HPDE6-E6E7 (cell line): ENCODE measurements around the gene DNAJC5.
"Not testable (repeated sequence)": the region's sequence is repeated elsewhere in the genome, so short reads cannot be mapped to it uniquely, and the experiment has no call there.

ENCODE experiments used
- DNase-seq: peaks from one replicate; pipeline ENCODE4 v3.0.0; 2011; ENCODE audit warnings: missing footprints; ENCODE audit errors: extremely low spot score

Gene DNAJC5

DNA sequence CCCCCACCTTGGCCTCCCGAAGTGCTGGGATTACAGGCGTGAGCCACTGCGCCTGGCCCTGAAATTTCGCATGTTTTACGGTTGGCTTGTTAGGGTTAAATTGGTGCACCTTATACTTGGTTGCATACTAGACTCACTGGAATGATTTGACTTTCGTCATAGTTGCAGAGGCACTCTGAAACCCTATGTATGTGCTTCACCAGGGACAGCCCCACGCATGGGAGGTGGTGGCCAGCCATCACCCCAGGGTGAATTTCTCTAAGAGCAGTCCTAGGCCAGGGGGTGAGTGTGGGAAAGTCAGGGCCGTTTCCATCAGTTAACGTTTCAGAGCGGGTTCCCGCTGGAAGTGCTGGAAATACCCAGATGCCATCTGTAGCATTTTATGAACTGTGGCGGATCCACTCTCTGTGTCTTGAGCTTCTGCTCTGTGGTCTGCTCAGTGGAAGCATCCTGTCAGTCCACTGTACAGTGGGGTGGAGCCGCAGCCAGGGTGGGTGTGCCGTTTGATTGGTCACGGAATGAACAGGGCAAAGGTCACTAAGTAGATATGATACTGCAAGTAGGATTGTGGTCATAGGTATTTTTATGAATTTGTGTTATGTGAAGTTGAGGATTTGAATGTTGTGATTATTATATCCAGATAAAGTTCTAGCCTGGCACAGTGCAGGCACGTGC lies 13.2 kb downstream of the DNAJC5 start:
- DNase-seq: no peak

DNA sequence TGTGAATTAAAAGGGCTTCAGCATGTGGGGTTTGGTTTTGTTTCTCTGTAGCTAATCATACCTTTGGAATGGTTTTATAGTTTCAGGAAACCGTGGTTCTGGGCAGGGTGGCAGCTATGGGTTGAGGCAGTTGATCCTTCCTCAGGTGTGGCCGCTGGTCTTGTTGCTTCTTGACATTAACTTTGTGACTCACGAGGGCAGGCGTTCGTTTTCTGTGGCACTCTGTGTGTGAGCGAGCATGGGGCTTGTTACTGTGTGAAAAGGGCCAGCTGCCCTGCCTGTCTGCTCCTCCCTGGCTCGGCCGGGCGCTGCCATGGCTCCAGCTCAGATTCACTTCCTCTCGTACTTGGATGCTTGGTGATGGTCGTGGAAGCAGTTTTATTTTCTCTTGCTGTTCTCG lies 16.2 kb downstream of the DNAJC5 start:
- peak; percentile 100 for DNase-seq

DNA sequence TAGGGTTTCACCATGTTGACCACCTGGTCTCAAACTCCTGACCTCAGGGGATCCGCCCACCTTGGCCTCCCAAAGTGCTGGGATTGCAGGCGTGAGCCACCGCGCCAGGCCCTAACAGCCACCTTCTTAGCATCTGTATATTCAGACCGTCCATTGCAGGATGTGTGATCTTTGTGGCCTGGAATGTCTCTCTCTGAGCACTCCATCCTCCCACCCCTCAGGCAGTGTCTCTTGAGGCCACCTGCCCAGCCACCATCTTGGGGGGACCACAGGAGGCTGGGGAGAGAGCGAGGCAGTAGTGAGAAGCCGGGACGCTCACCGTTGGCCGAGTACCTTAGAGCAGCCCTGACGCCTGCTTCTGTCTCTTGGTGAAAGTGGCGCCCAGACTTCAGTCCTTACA lies 18.8 kb downstream of the DNAJC5 start:
- no peak for DNase-seq

DNA sequence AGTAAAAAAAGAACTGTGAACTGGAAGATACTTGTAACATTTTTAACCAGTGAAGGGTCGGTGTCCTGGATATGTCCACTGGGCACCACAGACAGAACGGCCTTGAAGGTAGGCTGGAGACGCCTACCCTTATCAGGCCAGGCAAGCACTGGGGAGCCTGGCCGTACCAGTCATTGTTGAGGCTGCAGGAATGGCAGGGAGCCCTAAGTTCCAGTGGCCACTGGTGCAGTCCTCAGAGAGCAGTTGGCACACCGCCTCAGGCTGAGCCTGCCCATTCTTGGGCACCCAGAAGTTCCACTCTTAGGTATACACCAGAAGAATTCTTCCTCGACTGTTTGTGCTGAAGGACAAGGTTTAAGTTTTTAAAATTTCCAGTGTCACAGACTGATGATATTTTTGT lies 20.5 kb downstream of the DNAJC5 start:
- no peak for DNase-seq

DNA sequence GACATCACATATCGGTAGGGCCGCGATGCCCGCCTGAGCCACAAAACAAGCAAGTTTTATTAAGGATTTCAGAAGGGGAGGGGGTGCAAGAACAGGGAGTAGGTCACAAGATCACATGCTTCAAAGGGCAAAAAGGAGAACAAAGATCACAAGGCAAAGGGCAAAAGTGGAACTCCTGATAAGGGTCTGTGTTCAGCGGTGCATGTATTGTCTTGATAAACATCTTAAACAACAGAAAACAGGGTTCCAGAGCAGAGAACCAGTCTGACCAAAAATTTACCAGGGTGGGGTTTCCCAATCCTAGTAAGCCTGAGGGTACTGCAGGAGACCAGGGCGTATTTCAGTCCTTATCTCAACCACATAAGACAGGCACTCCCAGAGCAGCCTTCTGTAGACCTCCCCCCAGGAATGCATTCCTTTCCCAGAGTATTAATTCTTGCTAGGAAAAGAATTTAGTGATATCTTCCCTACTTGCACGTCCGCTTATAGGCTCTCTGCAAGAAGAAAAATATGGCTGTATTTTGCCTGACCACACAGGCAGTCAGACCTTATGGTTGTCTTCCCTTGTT lies 21.5 kb downstream of the DNAJC5 start:
- DNase-seq: not testable (repeated sequence)

DNA sequence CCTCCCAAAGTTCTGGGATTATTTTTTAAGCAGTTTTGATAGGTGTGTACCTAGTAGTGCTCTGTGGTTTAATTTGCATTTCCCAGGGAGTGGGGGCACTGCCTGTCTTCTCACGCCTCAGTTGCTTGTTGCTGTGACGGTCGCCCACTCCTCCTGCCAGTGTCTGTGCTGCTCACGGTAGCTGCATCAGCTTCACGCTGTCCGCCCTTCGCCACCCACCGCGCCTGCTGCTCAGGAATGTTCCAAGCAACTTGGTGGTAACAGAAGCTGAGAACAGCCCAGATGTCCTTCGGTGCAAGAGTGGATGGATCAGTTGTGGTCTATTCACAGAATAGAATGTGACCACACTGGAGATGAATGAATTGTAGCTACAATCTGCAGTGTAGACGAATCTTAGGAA lies 22.9 kb downstream of the DNAJC5 start:
- DNase-seq: no peak

DNA sequence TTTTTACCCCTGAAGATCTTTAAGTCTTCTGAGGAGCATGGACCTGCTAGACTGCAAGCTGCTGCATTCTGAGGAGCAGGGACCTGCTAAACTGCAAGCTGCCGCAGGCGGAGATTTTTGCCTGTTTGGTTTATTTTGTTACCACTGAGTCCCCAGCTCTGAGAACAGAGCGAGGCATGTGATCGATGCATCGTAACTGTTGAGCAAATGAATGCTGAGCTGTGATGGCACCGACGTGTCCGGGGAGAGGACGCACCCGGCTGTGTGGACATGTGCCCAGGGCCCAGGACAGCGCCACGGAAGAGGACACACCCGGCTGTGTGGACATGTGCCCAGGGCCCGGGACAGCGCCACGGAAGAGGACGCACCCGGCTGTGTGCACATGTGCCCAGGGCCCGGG lies 24.2 kb downstream of the DNAJC5 start:
- no peak for DNase-seq

DNA sequence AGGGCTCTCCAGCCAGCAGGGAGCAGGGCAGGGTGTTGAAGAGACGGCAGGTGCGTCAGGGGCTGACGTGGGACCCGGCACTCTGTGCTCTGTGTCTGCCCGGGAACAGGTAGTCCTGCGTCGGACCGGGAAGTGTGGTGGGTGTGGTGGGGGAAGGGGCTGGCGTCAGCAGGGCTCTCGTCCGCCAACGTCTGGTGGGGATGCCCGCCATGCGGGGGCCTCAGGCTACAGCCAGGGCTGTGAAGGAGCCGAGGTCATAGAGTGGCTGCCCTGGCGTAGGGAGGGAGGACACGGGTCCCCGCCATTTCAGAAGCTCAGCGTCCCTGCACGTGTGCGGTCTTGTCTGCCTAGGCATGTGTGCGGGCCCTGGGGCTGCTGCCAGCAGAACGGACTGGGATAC lies 25.3 kb downstream of the DNAJC5 start:
- no peak for DNase-seq

DNA sequence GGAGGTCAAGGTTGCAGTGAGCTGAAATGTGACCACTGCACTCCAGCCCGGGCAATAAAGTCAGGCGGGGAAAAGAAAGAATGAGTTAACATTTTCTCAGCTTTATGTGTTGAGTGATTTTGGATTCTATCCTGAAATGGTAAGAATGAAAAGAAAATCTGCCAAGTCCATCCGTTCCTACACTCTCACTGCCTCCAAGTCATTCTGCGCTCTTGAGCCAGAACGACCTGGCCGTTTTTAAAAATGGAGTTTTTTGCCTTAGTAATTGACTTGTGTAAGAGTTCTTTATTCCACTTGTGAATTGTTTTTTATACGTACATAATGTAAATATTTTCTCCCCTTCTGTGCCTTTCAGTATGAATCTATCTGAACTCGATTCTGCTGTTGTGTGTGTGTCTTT lies 28.7 kb downstream of the DNAJC5 start:
- DNase-seq: no peak

DNA sequence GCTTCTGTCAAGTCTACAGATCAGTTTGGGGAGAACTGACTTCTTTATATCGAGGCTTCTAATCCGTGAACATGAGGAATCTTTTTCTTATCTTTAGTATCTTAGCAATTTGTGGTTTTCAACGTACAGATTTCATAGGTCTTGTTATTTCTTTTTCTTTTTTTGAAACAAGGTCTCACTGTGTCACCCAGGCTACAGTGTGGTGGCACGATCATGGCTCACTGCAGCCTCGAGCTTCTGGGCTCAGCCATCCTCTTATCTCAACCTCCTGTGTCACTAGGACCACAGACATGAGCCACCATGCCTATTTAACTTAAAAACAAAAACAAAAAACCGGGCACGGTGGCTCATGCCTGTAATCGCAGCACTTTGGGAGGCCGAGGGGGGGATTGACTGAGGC lies 29.3 kb downstream of the DNAJC5 start:
- DNase-seq: no peak

DNA sequence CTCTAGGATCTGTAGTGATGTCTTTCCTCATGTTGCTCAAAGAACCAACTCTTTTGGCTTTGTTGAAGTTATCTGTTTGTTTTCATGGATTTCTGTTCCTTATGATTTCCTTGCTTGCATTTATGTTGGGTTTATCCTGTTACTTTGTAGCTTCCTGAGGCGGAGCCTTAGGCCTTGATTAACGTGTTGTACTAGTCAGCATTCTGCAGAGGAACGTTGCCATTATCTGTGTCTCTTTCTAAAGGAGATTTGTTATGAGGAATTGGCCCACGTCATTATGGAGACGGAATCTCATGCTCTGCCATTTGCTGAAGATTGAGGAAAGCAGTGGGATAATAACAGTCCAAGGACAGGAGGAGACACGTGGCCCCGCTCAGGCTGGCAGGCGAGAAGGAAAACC lies 31.4 kb downstream of the DNAJC5 start:
- no peak for DNase-seq

DNA sequence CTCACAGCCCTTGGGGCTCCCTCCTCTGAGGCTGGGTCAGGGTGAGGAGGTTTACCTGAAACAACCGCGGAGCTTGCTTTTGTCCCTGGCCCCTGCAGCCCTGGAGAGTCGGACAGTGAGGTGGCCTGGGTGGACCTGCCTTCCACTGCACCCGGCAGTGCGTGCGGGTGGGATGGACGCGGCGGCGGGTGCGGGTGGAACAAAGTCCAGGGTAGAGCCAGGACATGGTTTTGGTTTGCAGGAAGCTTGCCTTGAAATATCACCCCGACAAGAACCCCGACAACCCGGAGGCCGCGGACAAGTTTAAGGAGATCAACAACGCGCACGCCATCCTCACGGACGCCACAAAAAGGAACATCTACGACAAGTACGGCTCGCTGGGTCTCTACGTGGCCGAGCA lies 34.1 kb downstream of the DNAJC5 start:
- DNase-seq: no peak

DNA sequence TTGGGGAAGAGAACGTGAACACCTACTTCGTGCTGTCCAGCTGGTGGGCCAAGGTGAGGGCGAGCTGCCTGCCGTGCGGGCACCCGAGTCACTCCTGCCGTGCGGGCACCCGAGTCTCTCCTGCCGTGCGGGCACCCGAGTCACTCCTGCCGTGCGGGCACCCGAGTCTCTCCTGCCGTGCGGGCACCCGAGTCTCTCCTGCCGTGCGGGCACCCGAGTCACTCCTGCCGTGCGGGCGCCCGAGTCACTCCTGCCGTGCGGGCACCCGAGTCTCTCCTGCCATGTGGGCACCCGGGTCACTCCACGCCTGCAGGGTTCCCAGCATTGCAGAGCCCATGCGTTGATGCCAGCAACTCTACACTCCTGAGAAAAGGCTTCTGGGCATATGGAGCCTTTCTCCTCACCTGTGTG lies 34.6 kb downstream of the DNAJC5 start:
- DNase-seq: not testable (repeated sequence)

DNA sequence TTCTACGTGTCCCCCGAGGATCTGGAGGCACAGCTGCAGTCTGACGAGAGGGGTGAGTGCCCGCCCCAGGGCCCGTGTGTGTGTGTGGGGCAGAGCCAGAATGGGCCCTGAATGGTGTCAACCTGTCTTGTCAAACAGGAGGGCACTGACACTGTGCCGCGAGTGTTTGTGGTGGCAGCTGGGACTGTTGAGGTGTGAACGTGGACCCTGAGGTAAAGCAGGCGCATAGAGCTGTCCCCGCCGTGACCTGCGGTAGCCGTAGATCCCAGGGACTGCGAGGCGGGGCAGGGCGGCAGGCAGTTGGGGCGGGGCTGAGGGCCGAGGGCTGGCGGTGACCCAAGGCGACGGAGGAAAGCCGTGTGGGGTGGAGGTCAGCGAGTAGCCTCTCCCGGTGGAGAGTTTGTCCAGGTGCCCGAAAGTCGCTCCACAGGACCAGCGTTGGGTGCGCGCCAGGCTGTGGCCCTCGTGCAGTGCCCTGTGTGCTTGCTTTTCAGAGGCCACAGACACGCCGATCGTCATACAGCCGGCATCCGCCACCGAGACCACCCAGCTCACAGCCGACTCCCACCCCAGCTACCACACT lies 36.1 kb downstream of the DNAJC5 start:
- no peak for DNase-seq

DNA sequence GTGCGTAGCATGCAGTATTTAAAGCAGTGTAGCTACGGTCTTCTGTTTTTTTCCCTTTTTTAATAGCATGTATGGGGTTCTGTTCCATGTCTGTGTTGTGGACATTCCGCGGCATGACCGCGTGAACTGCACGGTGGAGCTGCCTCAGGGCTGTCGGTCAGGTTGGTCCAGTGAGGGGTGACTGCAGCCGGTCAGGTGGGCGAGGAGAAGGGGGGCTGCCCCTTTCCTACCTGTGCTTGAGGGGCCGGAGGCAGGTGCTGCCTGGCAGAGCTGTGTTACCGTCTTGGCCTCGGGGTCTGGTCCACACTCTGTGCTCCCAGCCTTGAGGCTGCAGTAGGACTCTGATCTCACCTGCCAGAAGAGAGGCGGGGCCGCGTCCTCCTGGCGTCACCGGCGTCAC lies 36.8 kb downstream of the DNAJC5 start:
- no peak for DNase-seq

DNA sequence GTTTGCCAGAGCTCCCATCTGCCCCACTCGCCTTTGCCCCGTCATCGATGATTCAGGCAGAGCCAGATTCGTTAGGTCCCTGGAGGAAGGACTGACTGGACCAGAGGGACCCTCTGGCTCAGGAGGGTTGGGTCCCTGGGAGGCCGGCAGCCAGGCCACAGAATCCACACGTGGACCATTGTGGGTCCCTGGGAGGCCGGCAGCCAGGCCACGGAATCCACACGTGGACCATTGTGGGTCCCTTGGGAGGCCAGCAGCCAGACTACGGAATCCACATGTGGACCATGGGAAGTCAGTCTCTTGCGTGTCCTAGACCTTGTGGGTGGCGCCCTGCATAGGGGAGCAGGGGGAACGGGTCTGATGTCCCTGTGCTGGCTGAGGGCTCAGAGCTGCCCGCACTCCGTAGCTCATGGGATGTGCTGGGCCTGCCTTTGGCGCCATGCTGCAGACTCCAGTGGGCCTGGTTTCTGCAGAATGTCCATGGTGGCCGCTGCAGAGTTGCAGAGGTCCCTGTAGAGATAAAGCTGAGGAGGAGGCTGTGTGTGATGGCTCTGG lies 37.8 kb downstream of the DNAJC5 start:
- DNase-seq: no peak

DNA sequence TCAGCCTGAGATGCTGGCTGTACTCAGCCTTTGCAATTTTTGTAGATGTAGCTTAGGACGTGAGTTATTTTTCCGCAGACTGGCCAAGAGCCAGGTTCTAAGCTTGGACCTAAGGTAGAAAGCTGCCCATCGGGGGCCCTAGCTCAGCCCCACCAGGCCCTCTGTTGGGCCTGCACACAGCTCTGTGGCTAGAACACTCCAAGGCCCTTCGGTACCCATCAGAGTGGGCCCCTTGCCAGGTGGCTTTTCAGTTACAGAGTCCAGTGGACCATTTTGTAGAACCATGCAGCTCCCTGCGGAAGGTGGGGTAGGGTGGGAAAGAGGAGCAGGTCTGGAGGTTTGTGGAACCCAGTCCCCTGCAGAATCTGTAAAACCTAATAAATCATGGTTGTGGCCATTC lies 38.7 kb downstream of the DNAJC5 start:
- no peak for DNase-seq

DNA sequence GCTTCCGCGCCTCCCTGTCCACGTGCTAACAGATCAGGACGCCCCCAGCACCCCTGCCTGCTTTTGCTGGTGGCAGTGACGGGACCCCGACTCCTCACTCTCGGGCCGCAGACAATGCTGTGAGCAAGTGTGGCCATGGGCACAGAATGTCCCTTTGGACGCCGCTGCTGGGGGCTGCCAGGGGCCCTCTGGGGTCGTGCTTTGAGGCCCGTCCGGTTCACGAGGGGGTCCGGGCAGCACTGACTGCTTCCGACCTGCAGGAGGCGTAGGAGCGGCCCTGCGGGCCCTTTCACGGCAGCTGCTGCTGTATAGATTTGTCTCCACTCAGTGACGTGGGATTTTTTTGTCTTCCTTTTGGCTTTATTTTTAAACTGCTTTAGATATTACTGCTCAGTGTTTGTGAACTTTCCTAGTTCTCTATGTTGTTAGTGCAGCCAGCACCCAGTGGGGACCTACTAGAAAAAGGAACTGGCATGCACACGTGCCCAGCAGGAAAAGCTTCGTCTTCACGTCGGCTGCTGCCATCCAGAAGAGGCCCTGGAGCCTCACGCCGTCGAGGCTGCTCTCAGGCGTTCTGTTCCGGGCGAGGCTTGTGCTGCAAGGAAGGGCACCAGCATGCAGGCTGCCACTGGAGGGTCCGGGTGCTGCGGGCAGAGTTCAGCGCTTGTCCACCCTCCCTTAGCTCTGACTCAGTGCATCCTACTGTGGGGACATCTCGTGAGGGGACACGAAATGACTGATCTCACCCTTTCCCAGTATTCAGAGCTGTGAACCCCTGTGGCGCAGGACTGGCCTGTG lies 39.5 kb downstream of the DNAJC5 start:
- DNase-seq: no peak

DNA sequence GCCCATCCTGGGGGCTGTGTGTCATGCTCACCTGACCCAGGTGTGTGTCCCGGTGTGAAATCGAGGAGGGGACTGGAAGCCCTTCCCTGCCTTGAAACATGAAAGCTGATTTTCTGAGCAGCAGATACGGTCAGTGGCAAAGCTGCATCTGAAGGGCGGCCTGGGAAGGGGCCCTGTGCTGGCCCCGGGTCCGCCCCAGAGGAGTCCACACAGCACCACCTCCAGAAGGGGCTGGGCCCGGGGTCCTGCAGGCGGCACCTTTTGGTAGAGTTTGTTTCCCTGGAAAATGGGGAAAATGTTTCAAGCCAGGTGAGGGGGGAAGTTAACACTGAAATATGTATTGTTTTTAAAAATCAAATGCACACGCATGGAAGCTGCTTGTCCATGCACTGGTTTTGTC lies 40.5 kb downstream of the DNAJC5 start:
- DNase-seq: no peak

DNA sequence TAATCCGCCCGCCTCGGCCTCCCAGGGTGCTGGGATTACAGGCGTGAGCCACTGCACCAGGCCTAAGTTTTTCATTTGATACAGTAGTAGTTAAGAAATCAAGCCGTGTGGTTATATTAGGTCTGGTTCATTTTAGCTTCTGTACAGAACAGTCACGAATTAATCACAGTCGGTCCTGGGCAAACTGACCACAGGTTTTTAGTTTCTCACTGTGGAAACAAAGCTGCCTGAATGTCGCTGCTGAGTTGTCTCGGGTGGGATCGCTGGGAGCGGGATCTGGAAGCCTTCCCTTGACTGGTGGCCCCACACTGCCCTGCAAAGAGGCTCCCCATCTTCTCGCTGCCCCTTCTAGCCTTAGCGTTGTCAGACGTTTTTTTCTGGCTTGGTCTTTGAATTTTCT lies 42.7 kb downstream of the DNAJC5 start:
- DNase-seq: no peak

DNA sequence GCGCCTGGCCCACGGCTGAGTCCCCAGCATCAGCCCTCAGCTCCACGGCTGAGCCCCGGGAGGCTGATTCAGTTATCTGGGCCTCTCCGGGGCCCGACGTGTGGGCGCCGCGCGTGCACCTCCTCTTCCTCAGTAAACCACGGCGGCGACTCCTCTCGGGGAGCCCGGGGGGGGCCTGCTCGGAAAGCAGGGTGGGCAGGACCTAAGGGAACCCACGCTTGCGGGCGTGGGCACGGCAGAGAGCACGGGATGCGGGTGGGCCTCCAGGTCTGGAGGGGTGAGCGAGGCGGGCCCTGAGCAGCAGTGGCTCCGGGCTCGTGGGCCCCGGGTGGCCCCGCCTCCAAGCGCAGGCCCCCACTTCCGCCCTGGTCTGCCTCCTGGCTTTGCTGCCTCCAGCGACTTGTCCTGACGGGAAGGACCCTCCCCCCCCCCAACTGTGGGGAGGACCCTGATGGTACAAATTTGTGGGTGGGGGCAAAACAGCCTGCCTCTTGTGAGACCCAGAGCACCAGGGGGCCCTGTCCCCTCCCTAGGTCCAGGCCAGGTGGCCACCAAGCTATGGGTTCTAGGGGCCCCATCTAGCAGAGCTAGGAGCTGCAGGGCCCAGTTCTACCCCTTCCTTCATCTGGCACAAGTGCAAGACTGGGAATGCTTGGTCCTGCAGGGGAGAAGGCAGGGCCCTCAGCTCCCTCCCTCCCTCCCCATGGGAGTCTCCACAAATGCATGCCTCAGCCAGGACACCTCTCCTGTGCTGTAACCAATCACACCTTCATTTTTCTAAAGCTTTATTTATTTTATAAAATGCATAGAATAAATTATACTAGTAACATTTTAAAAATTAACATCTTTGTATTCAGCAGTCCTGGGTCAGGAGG lies 44.4 kb downstream of the DNAJC5 start:
- DNase-seq: no peak

DNA sequence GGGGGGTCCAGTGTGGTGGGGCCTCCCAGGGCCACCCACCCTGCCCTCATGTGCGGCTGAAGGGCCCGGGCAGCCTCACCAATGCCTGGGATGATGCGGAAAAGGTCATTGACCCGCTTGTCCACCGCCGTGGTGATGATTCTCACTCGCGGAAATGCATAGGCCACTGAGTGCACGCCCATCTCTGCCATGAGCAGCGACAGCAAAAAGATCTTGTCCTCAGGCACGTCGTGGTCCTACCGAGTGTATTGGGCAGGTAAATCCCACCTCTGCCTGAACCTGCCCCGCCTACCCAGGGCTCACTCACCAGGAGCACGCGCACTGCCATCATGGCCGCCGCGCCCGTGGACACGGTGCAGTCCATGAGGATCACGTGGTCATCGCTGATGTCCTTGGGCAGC lies 45.1 kb downstream of the DNAJC5 start:
- no peak for DNase-seq
